DMS79 (cell line): ENCODE measurements around the gene RDH5.

ENCODE experiments used
- DNase-seq: peaks from one replicate; lab custom pipeline; 2025; lab: John Stamatoyannopoulos, UW

RDH5 gene

GRCh38 chr12:55712700-55713415 lies 7.3 kb upstream of the RDH5 start:
- DNase-seq = no peak

GRCh38 chr12:55713721-55714120 lies 6.5 kb upstream of the RDH5 start:
- no peak for DNase-seq

GRCh38 chr12:55715169-55715764 lies 4.9 kb upstream of the RDH5 start:
- no peak for DNase-seq

GRCh38 chr12:55715833-55716581 lies 4.2 kb upstream of the RDH5 start, which contains the start of gene BLOC1S1:
TSS of gene BLOC1S1 (plus strand) at chr12:55716046. CDS start at chr12:55716052, 6 bp downstream.
- DNase-seq = peak; percentile 57

GRCh38 chr12:55716582-55716957 lies 3.6 kb upstream of the RDH5 start:
- DNase-seq = no peak

- no peak for DNase-seq
These were observed 2.9 kb upstream of the RDH5 start for GRCh38 chr12:55717011-55718007.

GRCh38 chr12:55718015-55718414 lies 2.2 kb upstream of the RDH5 start:
- no peak for DNase-seq

- DNase-seq = no peak
These were observed 1.4 kb upstream of the RDH5 start for GRCh38 chr12:55718624-55719275.

GRCh38 chr12:55719371-55719770 lies 822 bp upstream of the RDH5 start:
- DNase-seq = no peak

GRCh38 chr12:55720894-55721444 lies 776 bp downstream of the RDH5 start:
- no peak for DNase-seq

GRCh38 chr12:55721601-55722213 lies 1.5 kb downstream of the RDH5 start:
- no peak for DNase-seq

GRCh38 chr12:55722948-55723347 lies 2.8 kb downstream of the RDH5 start:
- DNase-seq = no peak

GRCh38 chr12:55723516-55724225 lies 3.5 kb downstream of the RDH5 start:
- DNase-seq = no peak

GRCh38 chr12:55724226-55724939 lies 4.2 kb downstream of the RDH5 start:
- DNase-seq = no peak

- no peak for DNase-seq
These were observed 4.7 kb downstream of the RDH5 start for GRCh38 chr12:55724940-55725309.

- no peak for DNase-seq
These were observed 5.4 kb downstream of the RDH5 start for GRCh38 chr12:55725556-55725955.

- DNase-seq = no peak
These were observed 6.8 kb downstream of the RDH5 start for GRCh38 chr12:55726971-55727370.

GRCh38 chr12:55727643-55728185 lies 7.5 kb downstream of the RDH5 start:
- no peak for DNase-seq
